GM18861 (cell line): ENCODE measurements around the gene GABRA6.
A peak's percentile ranks its signal among the peaks of the same experiment; 100 is the strongest.
"Not testable (repeated sequence)": the region's sequence is repeated elsewhere in the genome, so short reads cannot be mapped to it uniquely, and the experiment has no call there.

Experiments
- ATAC-seq: cut with Tn5 transposase; IDR thresholded peaks from one replicate; pipeline ENCODE4 v1.9.1; 2021; ENCODE audit not compliant: unreplicated experiment

Gene GABRA6

GRCh38 chr5:161685461-161685860 lies at the start of gene GABRA6:
Gene GABRA6 (plus strand): TSS chr5:161685721. CDS start chr5:161685990, 269 bp downstream.
- ATAC-seq, result no peak

- ATAC-seq, result no peak
These were observed 47.9 kb upstream of the GABRA6 start for GRCh38 chr5:161637591-161637990.

GRCh38 chr5:161641444-161641843 lies 44.1 kb upstream of the GABRA6 start:
- ATAC-seq, result no peak

- ATAC-seq, result no peak
These were observed 40.3 kb upstream of the GABRA6 start for GRCh38 chr5:161645264-161645663.

- ATAC-seq, result not testable (repeated sequence)
These were observed 33.6 kb upstream of the GABRA6 start for GRCh38 chr5:161651926-161652325.

DNA sequence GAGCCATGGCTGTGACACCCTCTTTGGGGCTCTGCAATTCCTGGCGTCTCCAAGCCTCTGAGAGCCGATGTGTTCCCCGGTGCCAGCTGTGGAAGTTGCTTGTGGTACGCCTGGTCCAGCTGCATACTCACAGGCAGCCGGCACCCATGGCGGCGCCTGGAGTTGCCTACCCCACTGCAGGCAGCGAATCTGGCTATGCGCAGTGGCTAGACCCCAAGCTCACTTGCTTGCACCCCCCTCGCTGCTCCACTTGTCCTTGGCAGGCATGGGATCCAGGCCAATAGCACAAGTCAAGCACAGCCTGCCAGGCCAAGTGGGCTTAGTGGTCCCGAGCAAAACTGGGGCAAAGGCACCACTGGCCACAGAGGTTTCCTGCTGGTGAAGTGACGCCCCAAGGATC lies 24.7 kb upstream of the GABRA6 start:
- no peak for ATAC-seq

- no peak for ATAC-seq
These were observed 22.1 kb upstream of the GABRA6 start for GRCh38 chr5:161663431-161663830.

- ATAC-seq, result peak; percentile 81
These were observed 9.4 kb upstream of the GABRA6 start for GRCh38 chr5:161676103-161676502.

- ATAC-seq, result no peak
These were observed 628 bp downstream of the GABRA6 start for GRCh38 chr5:161686149-161686548.

GRCh38 chr5:161686881-161687280 lies 1.4 kb downstream of the GABRA6 start:
- no peak for ATAC-seq

GRCh38 chr5:161687316-161687715 lies 1.8 kb downstream of the GABRA6 start:
- no peak for ATAC-seq

DNA sequence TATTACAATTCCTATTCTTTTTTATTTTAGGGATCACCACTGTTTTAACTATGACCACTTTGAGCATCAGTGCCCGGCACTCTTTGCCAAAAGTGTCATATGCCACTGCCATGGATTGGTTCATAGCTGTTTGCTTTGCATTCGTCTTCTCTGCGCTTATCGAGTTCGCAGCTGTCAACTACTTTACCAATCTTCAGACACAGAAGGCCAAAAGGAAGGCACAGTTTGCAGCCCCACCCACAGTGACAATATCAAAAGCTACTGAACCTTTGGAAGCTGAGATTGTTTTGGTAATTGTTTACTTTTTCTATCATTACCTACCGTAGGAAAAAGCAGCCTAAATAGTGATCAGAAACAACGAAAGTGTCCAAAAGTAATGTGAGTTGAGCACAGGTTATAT lies 6.4 kb downstream of the GABRA6 start:
- no peak for ATAC-seq

DNA sequence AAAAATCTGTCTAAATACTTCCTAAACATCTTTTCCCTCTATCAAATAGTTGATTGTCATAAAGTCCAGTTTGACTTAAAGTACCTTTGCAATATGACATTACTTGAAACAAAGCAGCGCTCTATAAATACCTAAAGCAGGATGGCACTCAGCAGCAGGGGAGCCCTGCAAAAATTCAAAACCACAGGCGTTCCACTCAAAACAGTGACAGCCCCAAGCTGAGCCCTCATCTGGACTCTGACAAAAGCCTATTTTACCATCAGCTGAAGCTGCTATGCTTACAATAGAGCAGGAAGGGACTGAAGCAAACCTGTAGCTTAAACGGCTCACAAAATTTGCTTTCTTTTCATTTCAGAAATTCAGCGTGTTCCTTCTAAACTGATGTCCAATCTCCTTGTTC lies 11.5 kb downstream of the GABRA6 start:
- ATAC-seq, result no peak

DNA sequence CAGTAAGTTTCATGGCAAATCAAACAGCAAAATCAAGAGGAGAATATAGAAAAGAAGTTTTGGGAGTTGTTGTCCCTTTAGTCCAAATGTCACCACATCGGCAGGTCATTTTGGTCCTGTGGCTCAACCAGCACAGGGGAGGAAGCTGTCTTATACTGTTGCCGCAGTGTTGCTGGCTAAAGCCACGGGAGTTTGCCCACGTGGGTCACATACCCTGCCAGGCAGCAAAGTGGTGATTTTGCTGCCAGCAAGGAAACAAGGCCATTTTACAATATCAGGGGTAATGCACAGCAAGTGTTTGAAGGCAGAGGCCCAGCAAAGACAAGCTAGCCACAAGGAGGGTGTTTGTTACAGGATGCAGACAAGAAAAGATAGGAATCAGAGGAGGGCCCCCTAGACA lies 14.5 kb downstream of the GABRA6 start:
- ATAC-seq, result no peak

- ATAC-seq, result no peak
These were observed 18.0 kb downstream of the GABRA6 start for GRCh38 chr5:161703528-161703927.

GRCh38 chr5:161707382-161707781 lies 21.9 kb downstream of the GABRA6 start:
- ATAC-seq, result no peak

- ATAC-seq, result no peak
These were observed 23.7 kb downstream of the GABRA6 start for GRCh38 chr5:161709239-161709638.

DNA sequence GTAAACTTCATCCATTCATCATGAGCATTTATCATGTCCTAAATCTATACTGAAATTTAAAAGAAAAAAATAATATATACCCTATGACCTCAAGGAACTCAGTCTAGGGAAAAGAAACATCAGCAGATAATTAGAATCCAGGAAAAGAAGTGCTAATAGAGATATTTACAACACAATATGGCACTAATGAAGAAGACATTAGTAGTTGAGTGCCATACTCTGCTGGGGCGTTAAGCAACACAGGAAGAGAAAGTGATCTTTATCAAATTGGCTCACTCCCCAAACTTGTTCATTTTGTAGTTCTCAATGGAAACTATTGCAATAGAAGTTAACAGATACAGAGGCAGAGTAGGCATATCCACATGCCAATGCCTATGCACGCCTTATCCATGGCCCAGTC lies 27.5 kb downstream of the GABRA6 start:
- no peak for ATAC-seq

- ATAC-seq, result no peak
These were observed 33.6 kb downstream of the GABRA6 start for GRCh38 chr5:161719157-161719556.

- ATAC-seq, result no peak
These were observed 34.9 kb downstream of the GABRA6 start for GRCh38 chr5:161720460-161720859.

GRCh38 chr5:161734741-161735140 lies 49.2 kb downstream of the GABRA6 start:
- ATAC-seq, result no peak

- ATAC-seq, result no peak
These were observed 54.9 kb downstream of the GABRA6 start for GRCh38 chr5:161740433-161740832.

- no peak for ATAC-seq
These were observed 58.8 kb downstream of the GABRA6 start for GRCh38 chr5:161744276-161744675.

DNA sequence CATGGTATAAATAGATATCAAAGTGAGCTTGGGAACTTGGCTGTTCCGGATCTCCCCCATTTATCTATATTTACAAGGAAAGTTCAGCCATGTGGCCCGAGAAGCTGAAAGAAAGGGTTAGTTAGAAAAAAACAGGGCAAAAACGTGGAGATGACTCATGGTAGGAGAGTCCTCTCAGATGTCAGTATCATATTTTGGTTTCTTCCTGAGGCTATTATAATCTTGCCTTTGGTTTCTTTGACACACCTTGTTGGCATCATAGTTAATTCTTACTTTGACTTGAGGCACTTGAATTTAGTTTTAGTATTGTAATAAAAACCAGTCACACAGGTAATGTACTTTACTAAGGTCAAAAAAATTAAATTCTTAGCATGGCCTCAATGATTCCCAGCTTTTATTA lies 59.9 kb downstream of the GABRA6 start:
- no peak for ATAC-seq
